H1 (cell line): ENCODE measurements around the gene ELFN1. TPM values are rescaled to one million over a fixed set of nuclear protein-coding genes. Genes with fewer than 3 reads are reported as not detected.
A peak's percentile ranks its signal among the peaks of the same experiment; 100 is the strongest.

Experiments used
- CBX5 ChIP-seq: fragments of 300-800, 300-1000 bp; sonication (generic); IDR thresholded peaks from 2 replicates; pipeline ENCODE4 v1.7.1; 2016; ENCODE audit warnings: antibody characterized with exemption, low read length, low read depth
- CHD7 ChIP-seq: fragments of 300-600 bp; sonication (generic); IDR thresholded peaks from 2 replicates; pipeline ENCODE4 v1.7.1; 2012; ENCODE audit warnings: low read length, moderate library complexity, mild to moderate bottlenecking, inconsistent platforms; ENCODE audit not compliant: insufficient replicate concordance
- EP300 ChIP-seq, 2 experiments: IDR thresholded peaks; 1 replicate in 1 of 2; 2 replicates in 1 of 2; pipeline ENCODE4 v1.6.1; 2011 to 2012; ENCODE audit warnings: low read depth in 2 of 2, low read length in 2 of 2, mild to moderate bottlenecking in 2 of 2, borderline replicate concordance in 1 of 2, inconsistent platforms in 1 of 2, moderate library complexity in 1 of 2
- HDAC2 ChIP-seq, 2 experiments: fragments of 300-600 bp in 1 of 2; sonication (generic) in 1 of 2; IDR thresholded peaks; 2 replicates each; pipeline ENCODE4 v1.6.1; 2011 to 2012; ENCODE audit warnings: low read depth in 2 of 2, low read length in 2 of 2, mild to moderate bottlenecking in 2 of 2, moderate library complexity in 2 of 2, borderline replicate concordance in 1 of 2, inconsistent platforms in 1 of 2
- RBBP5 ChIP-seq: IDR thresholded peaks from 2 replicates; pipeline ENCODE4 v1.7.1; 2012; ENCODE audit warnings: low read depth, mild to moderate bottlenecking, inconsistent platforms, low read length, moderate library complexity, borderline replicate concordance
- RFX5 ChIP-seq: IDR thresholded peaks from 2 replicates; pipeline ENCODE4 v1.6.1; 2011; ENCODE audit warnings: low read depth, low read length, improper control_type of control experiment, borderline replicate concordance
- SUZ12 ChIP-seq: fragments of 200-600 bp; sonication (generic); IDR thresholded peaks from 2 replicates; pipeline ENCODE4 v1.6.1; 2012; ENCODE audit warnings: mild to moderate bottlenecking, inconsistent platforms, low read length, moderate library complexity, mixed read lengths
- TAF1 ChIP-seq: IDR thresholded peaks from 2 replicates; pipeline ENCODE4 v1.6.1; 2011; ENCODE audit warnings: mild to moderate bottlenecking, low read depth, low read length
- TBP ChIP-seq: IDR thresholded peaks from 2 replicates; pipeline ENCODE4 v1.6.1; 2011; ENCODE audit warnings: low read depth, low read length, improper control_type of control experiment
- polyA plus RNA-seq, 7 experiments: library from polyadenylated mRNA; depleted of rRNA in 3 of 7; stranded (reverse) in 5 of 7; unstranded in 2 of 7; fragments of >200 nt in 5 of 7; fragments of 200-250 nt in 2 of 7; gene quantifications; 1 replicate in 5 of 7; 2 replicates in 1 of 7; 4 replicates in 1 of 7; pipeline versions ENCODE4 v1.2.1 to v1.2.3, GENCODE V29; 2011 to 2013; ENCODE audit warnings: missing spikeins in 2 of 7, mixed read lengths in 2 of 7
- total RNA-seq: library from RNA; stranded (reverse); fragmentation: NEBNext Ultra II Directional; extraction: Animal tissue kit (Norgen Biotek cat#: 25700); gene quantifications from 2 replicates; pipeline ENCODE4 v1.2.1, GENCODE V29; 2021

The ELFN1 gene
- total and polyA plus RNA-seq, 2 of the 8 experiments (the other 6 are each of a cell fraction or from before 2014, with no cell fraction given): 2.0 to 4.5 TPM

GRCh38 chr7:1669064-1669951, 769 bp upstream of the ELFN1 start (continued):
- no peak for TF ChIP-seq CHD7
- peak; percentile 15; the same call in 1 of the 2 replicates for TF ChIP-seq RBBP5
- TF ChIP-seq RFX5: no peak
- TF ChIP-seq EP300 (IDR thresholded peaks at IDR 0.05; ENCODE audit: borderline replicate concordance in 1 of 2, low read depth in 2 of 2, low read length in 2 of 2): no peak
- TF ChIP-seq SUZ12: peak; percentile 70; the same call in 1 of the 2 replicates
- no peak for TF ChIP-seq TBP
- no peak for TF ChIP-seq TAF1
- TF ChIP-seq HDAC2 (IDR thresholded peaks at IDR 0.05; ENCODE audit: borderline replicate concordance in 1 of 2, low read depth in 2 of 2, low read length in 2 of 2): no peak
- no peak for TF ChIP-seq CBX5
